Medulla oblongata (tissue), 1 donor: ENCODE results near the gene MOCS1.

ENCODE experiments used
- DNase-seq: peaks from one replicate; pipeline ENCODE4 v3.0.0-alpha.2; 2015; ENCODE audit errors: extremely low spot score

Gene MOCS1

DNA sequence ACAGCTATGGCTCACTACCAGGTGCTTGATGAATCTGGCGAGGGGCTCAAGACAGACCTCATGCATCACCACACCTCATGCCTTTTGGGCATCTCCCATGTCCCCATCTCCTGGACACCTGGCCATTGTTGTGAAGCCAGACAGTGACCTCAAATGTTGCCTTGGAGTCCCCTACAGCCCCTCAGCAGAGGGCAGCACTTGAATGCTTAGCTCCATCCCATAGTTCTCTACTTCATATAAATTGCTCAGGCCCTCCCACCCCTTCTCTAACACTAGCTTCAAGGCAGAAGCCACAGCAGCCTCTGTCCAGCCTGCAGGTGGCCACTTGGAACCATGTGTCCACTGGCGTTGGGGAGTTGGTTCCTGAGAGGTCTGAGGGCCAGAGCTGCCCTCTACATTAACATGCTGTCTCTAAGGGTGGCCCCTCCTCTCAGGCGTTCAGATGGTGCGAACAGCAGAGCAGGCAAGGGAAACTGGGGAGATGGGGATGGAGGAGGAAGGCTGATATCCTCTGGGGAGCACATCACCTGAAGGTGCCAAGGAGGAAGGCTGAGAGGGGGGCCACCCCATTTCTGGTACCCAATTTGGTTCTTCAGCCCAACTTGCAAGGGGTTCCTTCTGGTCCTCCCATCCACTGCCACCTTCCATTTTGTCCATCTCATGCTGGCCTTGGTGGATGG, 31.3 kb downstream of the MOCS1 start:
- DNase-seq = no peak

- DNase-seq = no peak
Observed at GRCh38 chr6:39902136-39902535, 32.1 kb downstream of the MOCS1 start.

- DNase-seq = no peak
Observed at GRCh38 chr6:39901670-39902069, 32.6 kb downstream of the MOCS1 start.

- no peak for DNase-seq
Observed at GRCh38 chr6:39901116-39901655, 33.1 kb downstream of the MOCS1 start.

DNA sequence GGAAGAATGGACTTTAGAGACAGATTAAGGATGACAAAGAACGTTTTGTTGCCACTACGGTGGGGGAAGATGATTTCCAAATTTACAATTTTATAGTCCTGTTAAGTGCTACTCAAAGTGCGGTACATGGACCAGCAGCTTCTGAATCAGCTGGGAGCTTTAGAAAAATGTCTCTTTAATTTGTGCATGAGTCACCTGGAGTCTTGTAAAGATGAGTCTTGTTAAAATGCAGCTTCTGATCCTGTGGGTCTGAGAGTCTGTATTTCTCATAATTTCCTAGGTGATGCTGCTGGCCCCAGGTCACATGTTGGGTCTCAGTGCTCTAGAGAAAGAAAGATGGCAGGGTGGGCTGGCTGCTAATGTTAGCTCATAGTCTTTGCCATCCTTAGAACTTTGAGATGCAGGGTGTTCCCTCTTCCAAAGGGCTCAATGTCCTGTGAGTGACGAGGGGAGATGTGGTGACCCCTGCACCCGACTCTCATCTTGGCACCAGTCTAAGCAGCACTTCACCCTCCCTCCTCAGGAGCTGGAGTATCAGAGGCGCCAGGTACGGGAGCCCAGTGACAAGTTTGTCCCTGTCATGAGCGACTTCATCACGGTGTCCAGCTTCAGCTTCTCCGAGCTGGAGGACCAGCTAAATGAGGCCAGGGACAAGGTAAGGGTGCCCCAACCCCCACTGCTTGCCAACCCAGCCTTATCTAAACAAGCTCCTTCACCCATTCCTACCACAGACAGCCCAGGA, 34.5 kb downstream of the MOCS1 start:
- DNase-seq = no peak

DNA sequence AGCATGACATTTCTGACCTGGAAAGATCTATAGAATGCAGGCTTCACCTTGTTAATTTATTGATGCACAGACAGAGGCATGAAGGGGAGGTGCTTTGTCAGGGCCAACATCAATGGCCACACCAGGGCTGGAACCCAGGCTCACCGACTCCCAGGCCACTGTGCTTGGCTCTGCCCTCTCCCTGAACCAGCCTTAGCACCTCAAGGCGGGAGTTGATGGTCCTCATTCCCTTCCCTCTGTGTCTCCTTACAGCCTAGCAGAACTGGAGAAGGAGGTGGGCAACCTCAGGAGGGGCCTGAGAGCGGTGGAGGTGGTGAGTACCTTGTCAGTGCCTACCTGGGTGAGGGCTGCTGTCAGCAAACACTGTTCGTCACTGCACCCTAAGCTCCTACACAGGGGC, 35.6 kb downstream of the MOCS1 start:
- no peak for DNase-seq

DNA sequence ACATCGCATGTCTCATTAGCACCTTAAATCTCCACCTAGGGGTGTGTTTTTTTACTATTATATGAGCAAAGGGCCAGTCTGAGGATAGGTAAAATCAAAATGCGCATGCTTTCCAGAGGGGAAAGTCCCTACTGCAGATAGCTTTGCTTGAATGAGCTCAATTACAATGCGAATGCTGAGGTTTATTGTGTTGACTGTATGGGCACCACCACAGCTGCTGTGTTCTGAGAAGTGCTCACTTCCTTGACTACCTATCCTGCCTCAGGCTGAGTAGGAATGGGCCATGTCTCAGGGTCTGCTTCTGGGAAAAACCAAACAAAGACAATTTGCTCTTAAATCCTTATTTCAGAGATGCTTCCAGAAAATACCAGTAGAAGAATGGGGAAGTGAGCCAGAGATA, 36.6 kb downstream of the MOCS1 start:
- no peak for DNase-seq

- DNase-seq = no peak
Observed at GRCh38 chr6:39896701-39897100, 37.6 kb downstream of the MOCS1 start.

DNA sequence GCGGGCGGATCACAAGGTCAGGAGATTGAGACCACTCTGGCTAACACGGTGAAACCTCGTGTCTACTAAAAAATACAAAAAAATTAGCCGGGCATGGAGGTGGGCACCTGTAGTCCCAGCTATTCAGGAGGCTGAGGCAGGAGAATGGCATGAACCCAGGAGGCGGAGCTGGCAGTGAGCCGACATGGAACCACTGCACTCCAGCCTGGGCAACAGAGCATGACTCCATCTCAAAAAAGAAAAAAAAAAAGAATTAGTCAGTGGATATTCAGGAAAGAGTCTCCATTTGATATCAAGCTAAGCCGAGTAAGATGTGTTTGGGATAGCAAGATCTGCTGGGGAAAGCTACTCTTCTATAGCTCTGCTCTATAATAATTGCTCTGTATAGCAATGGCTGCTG, 41.0 kb downstream of the MOCS1 start:
- no peak for DNase-seq

DNA sequence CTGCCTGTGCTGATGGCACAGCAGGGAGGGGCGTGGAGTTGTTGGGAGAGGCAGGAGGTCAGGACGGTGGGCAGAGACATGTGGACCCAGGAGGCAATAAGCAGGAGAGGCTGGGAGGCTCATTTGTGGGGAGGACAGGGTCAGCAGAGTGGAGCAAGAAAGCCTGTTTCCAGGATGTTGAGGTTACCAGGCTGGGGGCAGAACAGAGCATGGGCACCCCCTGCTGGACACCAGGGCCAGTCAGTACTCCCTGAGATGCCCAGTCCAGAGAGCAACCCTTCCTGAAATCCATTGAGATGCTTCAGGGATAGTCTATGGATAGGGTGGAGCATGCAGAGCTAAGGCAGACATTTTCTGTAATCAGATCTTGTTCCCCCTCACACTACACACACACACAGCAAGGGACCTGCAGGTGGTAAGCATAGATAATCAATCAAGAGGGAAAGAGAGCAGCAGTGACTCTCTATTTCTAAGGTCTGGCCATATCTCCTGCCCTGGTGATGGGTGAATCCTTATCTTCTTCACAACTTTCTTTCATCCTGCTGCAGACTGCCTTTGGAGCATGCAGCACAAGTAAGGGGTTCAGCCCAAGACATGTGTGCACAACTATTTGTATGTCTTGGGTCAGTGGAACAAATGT, 41.7 kb downstream of the MOCS1 start:
- DNase-seq = peak; percentile 77

GRCh38 chr6:39891976-39892375, 42.3 kb downstream of the MOCS1 start:
- DNase-seq = no peak

DNA sequence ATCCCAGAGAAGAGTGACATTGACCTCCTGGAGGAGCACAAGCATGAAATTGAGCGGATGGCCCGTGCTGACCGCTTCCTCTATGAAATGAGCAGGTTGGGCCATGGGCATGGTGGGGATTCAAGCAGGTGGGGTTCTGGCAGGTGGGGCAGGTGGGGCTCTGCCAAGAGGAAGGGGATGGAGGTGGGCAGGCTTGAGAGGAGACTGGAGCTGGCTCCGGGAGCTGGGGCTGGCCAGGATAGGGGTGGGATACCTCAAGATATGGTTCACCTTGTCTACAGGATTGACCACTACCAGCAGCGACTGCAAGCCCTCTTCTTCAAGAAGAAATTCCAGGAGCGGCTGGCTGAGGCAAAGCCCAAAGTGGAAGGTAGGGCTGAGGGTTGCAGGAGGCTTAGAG, 42.9 kb downstream of the MOCS1 start:
- DNase-seq = no peak

GRCh38 chr6:39889229-39889628, 45.0 kb downstream of the MOCS1 start:
- no peak for DNase-seq

DNA sequence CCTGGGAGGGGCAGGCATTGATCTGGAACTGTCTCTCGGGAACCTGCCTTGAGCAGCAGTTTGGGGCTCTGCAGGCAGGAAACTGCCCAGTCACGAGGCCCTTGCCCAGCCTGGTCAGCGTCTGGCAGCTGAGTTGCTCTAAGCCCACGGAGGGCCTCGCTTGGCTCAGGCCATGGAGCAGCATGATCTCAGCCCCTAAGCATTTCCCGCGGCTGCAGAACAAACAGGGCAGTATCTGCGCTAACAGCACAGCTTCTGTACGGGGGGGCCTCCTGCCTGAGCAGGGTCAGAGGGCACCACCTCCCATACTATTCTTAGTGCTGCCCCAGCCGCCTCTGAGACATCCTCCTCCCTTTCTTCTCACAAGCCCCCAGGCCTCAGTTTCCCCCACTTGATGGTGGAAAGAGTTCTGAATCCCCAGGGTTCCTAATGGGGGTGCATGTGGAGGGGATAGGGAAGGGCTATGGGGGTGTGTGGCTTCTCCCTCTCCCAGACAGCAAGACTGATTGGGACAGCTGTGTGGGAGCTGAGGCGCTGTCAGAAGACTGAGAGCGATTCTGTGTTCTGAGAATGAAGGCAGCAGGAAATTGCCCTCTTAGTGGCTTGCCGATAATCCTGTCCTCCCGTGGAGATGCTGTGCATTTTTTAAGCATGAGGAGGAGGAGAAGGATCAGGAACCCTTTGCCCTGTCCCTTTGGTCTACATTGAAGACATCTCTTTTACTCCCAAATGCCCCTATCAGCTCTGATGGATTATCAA, 46.4 kb downstream of the MOCS1 start:
- DNase-seq = peak; percentile 91

DNA sequence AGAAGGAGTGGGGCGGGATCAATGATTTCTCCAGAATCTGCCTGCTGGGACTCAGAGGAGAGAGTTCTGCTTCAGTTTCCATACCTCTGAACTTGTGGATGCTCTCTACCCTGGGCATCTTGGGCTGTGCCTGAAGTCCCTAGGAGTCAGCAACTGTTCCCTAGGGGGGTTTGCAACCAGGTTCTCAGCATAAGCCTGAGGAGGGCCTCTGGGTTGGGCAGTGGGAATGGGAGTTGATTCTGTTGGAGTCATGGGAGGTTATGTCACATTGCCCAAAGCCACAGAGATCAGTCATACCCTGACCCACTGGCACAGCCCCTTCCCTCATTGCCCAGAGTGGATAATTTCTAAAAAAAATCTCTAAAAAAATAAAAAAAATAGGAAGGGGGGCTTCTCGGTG, 47.4 kb downstream of the MOCS1 start:
- DNase-seq = no peak

DNA sequence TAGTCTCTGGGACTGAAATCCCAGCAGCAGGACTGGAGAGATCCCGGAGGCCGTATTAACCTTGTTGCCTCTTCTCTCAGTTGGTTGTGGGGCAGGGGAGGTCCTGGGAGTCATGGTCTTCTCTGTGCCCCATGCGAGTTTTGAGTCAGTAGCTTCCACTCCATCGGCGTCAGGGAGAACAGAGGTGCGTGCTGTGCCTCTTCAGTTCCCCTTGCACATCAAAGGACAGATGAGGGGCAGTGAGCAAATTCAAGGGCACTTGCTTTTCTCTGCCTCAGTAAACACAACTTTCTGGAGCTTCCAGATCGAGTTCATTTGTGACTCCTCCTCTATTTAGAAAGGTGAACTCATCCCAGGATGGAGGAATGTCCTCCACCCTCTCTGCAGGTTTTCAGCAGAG, 48.6 kb downstream of the MOCS1 start:
- no peak for DNase-seq

GRCh38 chr6:39884696-39885095, 49.6 kb downstream of the MOCS1 start:
- no peak for DNase-seq

- peak; percentile 52 for DNase-seq
Observed at GRCh38 chr6:39882531-39882899, 51.7 kb downstream of the MOCS1 start.

DNA sequence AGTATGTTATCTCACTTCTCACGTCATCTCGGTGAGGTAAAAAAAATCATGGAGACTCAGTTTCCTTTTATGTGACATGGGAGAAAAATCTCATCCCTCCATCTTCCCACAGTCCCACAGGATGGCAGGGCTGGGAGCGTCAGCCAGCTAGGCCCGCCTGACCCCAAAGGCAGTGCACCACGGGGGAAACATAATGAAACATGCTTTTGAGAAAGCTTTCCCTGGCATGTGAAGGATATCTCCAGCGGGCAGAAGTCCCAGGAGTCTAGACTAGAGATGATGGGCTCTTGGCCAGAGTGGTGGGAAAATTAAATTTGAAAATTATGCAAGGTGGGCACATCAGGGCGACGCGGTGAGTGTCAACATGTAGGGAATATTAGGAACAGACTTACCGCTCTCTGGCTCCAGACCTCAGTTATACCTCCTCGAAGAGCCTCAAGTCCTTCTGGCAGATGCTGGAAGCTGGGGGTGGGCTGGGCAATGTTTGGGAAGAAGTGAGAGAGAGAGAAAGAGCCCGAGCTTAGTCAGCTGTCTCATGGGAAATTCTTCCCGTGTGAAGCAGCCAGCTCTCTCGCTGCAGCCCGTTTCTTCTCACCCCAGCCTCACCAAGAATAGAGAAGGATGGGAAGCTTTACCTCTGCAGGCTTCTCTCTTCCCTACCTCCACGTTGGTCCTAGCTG, 52.3 kb downstream of the MOCS1 start:
- DNase-seq = peak; percentile 62

DNA sequence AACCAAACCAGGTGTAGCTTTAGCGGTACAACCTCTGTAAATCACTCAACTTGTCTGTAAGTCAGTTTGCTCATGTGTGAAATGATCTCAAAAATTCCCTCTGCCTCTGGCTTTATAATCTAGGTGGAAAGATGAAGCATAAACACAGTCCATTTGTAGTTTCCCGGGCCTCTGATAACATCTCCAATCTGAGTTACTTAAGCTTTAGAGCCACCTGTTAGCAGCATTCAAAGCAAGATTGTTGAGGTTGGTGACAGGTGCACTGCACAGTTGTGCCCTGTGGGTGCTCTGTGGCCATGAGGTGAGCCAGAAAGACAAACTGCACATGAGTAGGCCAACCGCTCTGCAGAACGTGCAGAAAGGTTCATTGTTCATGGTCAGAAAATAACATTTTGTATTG, 53.7 kb downstream of the MOCS1 start:
- DNase-seq = no peak

DNA sequence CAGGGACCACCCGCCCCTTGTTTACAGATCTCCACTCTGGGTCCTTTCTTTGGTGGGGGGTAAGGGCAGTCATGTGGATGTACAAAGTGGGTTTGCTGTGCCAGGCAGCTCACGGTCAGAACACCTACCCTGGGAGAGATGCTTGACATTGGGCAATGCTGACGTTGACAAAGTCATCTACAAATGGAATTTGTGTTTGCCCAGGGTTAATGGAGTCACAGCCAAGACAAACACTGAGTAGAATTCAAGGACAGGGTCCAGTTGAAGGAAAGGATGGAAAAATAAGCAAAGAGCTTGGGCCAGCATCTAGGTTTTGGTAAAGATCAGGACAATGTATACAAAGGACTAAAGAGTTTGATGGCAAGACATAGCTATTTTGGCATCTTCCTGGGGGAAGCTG, 54.7 kb downstream of the MOCS1 start:
- DNase-seq = no peak

- DNase-seq = no peak
Observed at GRCh38 chr6:39876826-39877225, 57.4 kb downstream of the MOCS1 start.
